NOMO-1 treated with DMSO at 0.1 percent for 48 hours (cell line): Measurements from ENCODE around the gene VTI1B.
"Not testable (repeated sequence)": the region's sequence is repeated elsewhere in the genome, so short reads cannot be mapped to it uniquely, and the experiment has no call there.

Source experiments
- DNase-seq: peaks from one replicate; lab custom pipeline; 2025; ENCODE audit not compliant: unreplicated experiment; lab: John Stamatoyannopoulos, UW

Gene VTI1B

DNA sequence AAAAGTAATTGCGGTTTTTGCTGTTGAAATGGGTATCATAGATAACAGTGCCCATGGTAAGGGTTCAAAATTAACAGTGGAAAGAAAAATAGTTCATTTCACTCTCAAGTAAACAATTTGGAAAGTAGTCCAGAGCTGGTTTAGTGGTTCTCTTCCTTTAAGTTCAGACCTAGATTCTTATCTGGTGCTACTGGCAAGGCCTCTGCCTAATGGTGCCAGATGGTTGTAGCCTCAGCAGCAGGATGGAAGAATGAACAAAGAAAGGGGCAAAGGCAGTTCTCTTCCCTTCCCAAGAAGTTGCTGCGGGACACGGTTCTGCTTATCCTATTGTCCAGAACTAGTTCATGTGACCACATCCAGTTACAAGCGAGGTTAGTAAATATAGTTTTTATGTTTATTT, 44.2 kb downstream of the VTI1B start:
- no peak for DNase-seq

DNA sequence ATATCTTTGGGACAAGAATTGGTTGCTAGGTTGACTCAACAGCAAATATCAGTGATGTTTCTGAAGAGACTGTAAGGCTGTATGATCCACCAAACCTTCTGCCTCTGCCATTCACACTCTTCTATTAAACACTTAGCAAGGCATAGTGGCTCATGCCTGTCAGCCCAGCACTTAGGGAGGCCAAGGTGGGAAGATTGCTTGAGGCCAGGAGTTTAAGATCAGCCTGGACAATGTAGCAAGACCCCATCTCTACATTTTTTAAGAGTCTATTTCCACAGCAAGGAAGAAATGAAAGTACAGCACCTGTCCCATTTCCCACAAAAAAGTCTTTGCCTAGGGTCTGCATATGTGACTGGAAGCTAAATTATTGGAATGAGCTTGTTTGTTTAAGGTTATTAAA, 46.9 kb downstream of the VTI1B start:
- DNase-seq = no peak

DNA sequence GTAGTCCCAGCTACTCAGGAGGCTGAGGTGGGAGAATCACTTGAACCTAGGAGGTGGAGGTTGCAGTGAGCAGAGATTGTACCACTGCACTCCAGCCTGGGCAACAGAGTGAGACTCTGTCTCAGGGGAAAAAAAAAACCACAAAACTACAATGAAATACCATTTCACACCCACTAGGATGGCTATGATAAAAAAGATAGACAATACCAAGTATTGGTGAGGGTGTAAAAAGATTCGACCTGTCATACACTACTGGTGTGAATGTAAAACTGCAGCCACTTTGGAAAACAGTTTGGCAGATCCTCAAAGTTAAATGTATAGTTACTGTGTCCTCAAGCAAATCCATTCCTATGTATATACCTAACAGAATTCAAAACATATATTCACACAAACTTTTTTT, 48.3 kb downstream of the VTI1B start:
- not testable (repeated sequence) for DNase-seq

DNA sequence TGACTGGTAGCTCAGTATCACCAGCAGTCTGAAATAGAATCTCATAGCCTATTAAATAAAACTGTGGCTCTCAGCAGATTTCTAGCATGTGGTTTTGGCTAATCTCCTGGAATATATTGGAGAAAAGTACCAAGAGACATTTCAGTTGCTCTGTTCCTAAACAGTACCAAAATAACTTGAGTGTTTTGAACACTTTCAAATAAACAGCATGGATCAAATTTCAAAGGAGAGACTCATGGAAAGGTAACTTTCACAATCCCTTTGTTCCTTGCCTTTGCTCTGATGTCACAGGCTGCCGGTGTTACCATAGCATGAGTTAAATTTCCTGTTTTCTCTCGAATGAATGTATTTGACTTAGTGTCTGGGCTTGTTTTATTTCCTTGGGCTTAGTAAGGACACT, 51.3 kb downstream of the VTI1B start:
- peak; percentile 14 for DNase-seq

DNA sequence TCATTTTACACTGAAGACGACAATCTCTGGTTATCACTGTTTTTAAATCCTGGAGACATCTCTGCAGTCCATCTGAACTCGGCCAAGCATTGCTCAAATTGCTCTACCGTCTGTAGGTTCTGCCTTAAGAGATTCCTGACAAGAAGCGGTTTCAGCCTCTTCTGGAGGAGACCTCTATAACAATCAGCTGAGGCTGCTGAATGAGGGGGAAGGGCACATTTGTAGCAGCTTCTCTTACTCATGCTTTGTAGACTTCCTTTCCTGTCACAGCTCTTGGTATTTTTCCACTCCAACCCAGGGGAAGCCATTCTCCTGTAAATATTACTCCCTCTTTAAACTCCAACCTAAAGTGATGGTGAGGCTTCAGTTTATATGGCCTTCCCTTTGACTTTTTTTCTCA, 51.8 kb downstream of the VTI1B start:
- peak; percentile 60 for DNase-seq

DNA sequence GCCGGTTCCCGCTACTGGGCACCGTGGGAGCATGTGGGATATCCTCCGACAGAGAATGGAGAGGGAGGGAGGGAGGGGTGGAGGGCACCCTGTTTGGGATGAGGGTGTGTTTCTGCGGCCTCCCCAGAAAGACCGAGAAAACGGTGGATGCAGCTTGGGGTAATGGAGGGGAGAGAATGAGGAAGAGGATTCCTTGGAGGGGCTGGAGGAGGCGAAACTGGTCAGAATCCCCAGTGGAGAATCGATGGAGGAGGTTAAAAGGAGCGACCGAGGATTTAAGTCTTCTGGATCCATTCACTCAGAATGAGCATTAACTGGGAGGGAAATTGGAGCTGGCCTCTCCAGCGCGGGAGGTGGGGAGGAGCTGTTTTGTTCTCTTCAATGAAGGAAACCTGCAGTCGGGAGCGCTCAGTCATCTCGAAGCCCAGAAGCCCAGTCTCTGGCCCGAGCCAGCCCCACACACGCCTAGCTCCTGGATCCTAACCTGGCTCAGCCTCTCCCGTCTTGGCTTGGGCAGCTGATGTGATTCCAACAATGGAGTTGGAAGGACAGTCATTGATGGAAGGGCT, 54.1 kb downstream of the VTI1B start:
- no peak for DNase-seq

DNA sequence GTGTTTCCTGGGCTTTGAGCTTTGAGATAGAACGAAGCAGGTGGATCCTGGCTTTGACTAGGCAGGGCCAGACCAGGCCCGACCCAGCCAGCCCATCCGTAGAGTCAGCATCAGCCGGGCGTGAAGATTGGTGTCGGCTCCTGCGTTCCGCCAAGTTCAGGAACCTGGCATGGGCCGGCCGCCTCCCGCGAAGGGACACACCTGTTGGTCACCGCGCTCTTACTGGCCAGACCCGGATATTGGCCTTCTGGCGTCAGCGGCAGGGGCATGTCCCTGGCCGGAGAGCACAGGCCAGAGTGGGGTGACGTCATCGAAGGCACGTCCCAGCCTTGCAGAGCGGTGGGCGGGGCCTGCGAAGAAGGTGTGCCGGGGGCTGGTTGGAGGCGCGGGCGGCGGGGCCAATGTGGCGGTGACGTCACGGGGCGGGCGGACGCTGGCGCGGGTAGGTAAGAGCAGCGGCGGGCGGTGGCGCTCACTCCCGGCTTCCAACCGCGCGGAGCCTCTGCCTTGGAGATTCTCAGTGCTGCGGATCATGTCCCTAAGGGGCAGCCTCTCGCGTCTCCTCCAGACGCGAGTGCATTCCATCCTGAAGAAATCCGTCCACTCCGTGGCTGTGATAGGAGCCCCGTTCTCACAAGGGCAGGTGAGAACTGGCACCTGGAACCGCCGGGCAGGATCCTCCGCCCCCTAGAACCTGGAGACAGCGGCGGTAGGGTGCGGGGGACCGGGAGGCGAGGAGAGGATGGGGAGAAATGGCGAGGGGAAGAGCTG, 54.8 kb downstream of the VTI1B start, which contains the start of gene ARG2:
Gene ARG2, plus strand, starts transcription at position 475 of the 771 bp plus-strand sequence. Its CDS starts 58 bp downstream, at position 533.
- DNase-seq = peak; percentile 92

DNA sequence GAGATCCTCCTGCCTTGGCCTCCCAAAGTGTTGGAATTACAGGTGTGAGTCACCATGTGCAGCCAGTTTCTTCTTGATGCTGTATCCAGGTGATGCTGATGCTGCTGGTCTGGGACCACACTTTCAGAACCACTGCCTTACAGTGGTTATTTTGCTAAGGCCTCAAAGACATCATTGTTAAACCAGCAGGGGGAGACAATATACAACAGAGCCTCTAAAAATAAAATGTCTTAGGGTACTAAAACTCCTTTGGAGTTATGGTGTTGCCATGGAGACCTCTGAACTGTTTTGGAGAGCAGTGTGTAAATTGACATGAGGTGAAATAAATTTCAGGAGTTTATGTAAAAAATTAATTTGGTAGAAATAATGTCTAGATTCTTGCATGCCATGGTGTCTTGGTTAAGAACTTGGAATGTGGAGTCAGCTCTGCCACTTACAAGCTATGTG, 55.8 kb downstream of the VTI1B start:
- DNase-seq = peak; percentile 77

DNA sequence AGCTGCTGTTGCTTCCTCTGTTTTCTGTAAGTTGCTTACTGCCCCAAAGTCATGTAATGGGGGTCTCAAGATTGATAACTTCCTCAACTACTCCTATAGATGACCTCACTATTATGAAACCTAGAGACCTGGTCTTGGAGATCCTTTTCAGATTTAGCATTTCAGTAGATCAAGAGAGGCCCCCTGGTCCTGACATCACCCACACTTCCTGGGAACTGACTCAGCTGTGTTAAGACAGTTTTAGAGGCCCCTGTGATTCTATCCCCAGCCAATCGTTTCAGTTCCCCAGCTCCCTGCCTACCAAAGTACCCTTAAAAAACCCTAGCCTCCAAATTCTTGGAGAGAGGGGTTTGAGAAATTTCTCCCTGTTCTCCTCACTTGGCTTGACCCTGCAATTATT, 63.9 kb downstream of the VTI1B start:
- DNase-seq = no peak

DNA sequence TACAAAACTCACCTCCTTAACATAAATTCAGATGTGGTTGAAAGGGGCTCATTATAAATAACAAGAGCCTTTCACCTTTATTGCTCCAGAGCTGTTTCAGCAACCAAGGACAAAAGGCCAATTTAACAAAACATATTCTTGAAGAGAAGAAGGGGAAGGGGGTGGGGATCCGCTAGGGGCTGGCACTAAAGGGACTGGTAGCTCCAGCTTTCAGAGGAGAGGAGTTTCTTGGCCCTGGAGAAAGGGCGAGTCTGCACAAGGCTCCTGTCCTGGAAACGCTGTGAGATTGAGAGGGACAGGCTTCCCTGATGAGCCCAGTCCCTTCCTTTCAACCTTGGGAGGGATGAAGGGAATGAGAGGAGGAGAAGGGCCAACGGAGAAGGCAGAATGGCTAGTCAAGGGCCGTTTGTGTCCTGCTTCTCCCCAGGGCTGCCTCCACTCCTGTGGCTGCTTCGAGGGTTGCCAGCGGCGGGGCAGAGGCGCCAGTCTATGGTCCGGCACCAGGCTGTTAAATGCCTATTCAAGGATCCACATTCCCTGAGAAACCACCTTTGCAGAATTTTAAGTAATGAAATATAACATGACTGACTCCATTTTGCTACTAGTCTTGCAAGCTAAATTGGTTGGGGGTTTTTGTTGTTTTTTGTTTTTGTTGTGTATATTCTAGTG, 64.7 kb downstream of the VTI1B start:
- no peak for DNase-seq

DNA sequence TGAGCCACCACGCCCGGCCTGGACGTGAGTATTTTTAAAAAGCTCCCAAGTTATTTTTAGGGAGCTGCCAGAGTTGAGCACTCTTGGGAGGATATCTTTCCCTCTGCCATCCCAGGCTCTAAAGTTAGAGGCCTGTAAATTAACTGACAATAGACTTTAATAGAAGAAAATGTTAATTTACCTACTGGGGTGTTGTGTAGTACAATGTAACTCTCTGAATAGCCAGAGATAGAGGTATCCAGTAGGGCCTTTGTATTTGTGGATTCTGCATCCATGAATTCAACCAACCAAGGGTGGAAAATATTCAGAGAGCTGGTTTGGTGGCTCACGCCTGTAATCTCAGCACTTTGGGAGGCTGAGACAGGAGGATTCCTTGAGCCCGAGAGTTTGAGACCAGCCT, 66.8 kb downstream of the VTI1B start:
- DNase-seq = no peak

DNA sequence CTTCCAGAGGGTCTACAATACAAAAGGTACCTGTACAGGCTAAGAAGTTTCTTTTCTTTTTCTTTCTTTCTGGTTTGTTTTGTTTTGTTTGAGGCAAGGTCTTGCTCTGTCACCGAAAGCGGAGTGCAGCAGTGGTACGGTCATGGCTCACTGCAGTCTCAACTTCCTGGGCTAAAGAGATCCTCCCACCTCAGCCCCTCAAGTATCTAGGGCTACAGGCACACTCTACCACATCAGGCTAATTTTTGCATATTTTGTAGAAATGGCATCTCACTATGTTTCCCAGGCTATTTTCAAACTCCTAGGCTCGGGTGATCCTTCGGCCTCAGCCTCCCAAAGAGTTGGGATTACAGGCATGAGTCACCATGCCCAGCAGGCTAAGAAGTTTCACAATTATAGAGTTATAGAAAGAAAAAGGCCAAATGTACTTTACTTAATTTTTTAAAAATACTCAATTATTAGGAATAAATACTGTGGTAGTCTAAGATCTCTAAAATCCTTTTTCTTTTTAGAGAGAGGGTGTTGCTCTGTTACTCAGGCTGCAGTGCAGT, 71.4 kb downstream of the VTI1B start:
- DNase-seq = no peak

DNA sequence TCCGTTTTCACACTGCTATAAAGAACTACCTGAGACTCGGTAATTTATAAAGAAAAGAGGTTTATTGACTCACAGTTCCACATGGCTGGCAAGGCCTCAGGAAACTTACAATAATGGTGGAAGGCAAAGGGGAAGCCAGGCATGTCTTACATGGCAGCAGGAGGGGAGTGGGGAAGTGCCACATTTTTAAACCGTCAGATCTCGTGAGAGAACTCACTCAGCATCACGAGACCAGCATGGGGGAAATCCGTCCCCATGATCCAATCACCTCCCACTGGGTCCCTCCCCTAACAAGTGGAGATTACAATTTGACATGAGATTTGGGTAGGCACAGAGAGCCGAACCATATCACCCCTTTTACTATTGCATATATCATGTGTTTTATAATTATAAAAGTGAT, 72.4 kb downstream of the VTI1B start:
- DNase-seq = no peak

DNA sequence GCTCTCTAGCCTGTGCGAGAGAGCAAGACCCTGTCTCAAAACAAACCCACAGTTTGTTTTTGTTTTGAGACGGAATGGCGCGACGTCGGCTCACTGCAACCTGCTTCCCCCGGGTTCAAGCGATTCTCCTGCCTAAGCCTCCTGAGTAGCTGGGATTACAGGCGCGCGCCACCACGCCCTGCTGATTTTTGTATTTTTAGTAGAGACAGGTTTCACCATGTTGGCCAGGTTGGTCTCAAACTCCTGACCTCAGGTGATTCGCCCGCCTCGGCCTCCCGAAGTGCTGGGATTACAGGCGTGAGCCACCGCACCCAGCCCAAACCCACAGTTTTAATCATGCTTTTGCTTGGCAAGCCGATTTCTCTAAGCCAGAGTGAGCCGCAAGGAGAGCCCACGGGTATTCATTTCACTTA, 73.9 kb downstream of the VTI1B start:
- DNase-seq = not testable (repeated sequence)

DNA sequence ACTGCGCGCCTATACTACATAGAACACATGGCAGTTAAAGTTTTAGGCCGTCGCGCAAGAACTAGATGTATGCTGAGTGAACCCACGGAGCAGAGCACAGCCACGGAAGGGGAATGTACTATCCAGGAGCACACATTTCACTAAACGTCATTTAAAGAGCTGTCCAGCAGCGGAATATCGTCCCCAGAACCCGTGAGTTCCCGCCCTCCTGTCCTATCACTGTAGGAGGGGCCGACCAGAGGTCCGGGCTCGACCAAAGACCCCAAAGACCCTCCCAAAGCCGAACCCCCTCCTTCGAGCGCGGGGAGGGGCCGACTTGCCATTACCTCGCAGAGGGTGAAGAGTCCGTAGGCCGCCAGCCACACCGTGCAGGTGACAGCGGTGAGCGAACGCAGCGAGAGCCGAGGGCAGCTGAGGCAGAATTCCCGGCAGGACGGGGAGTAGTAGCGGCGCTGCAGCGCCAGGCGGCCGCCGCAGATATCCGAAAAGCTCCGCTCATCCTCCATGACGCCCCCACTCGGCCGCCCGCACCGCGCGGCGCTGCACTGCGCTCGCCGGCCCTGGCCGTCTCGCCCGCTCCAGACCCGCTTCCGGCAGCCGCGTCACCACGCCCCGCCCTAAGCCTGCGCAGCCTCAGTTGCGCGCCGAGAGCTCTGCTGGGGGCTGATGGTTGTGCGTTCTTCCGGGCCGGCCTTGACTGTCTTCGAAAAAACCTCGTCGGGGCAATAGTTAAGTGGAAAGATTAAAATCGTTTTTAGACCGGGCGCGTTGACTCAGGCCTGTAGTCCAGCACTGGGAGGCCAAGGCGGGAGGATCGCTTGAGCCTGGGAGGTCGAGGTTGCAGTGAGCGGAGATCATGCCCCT, 74.5 kb downstream of the VTI1B start, which contains the start of gene PIGH:
Gene PIGH, minus strand, starts transcription at position 571 of the 864 bp plus-strand sequence. Its CDS starts 65 bp downstream, at position 506.
- peak; percentile 82 for DNase-seq
